Body of pancreas (tissue), 4 donors: Measurements from ENCODE around the gene DNAJB6. TPM values are rescaled to one million over a fixed set of nuclear protein-coding genes. Genes with fewer than 3 reads are reported as not detected.

Source experiments
- ATAC-seq: fragments of 150-250 bp; one replicate; pipeline ENCODE4 v1.9.1; 2016
- DNase-seq, 4 donors: peaks; one replicate each; pipeline ENCODE4 v3.0.0-alpha.2; 2019
- H3K27ac ChIP-seq, 4 donors: fragments of 200-600 bp; sonication (generic); 1 replicate in 3 of 4; 2 replicates in 1 of 4; pipeline versions ENCODE4 v1.5.1 to v1.6.1; 2016 to 2019; ENCODE audit warnings: mild to moderate bottlenecking in 1 of 4, mixed read lengths in 1 of 4, moderate library complexity in 1 of 4
- H3K27me3 ChIP-seq, 2 donors: fragments of 200-600 bp; sonication (generic); one replicate each; pipeline ENCODE4 v1.6.0; 2016; ENCODE audit warnings: mild to moderate bottlenecking in 1 of 2
- H3K36me3 ChIP-seq, 2 donors: fragments of 200-600 bp; sonication (generic); replicated peaks in 1 of 2; 2 replicates each; pipeline ENCODE4 v1.5.1; 2016; ENCODE audit warnings: low read depth in 2 of 2; ENCODE audit not compliant: insufficient read depth in 1 of 2
- H3K4me1 ChIP-seq: fragments of 200-600 bp; sonication (generic); one replicate; pipeline ENCODE4 v1.6.0; 2016
- H3K4me3 ChIP-seq, 2 donors: fragments of 200-600 bp; sonication (generic); 1 replicate in 1 of 2; 2 replicates in 1 of 2; pipeline ENCODE4 v1.5.1; 2016 to 2019
- H3K9me3 ChIP-seq, 3 donors: fragments of 200-600 bp; sonication (generic); 1 replicate in 2 of 3; 2 replicates in 1 of 3; pipeline ENCODE4 v1.5.1; 2016
- CTCF ChIP-seq, 7 experiments: fragments of 450-650 bp in 4 of 7; fragments of 200-600 bp in 3 of 7; sonication (generic) in 3 of 7; IDR thresholded peaks; one replicate each; pipeline ENCODE4 v1.5.1; 2016 to 2019; ENCODE audit warnings: antibody characterized with exemption in 7 of 7
- POLR2A ChIP-seq, 3 donors: fragments of 450-650 bp; IDR thresholded peaks; one replicate each; pipeline ENCODE4 v1.6.1; 2016; ENCODE audit warnings: antibody characterized with exemption in 3 of 3, mild to moderate bottlenecking in 2 of 3
- WGBS, 2 donors: methylation state at CpG; one replicate each; pipeline ENCODE4 v1.1.5; 2017; 5-methylcytosine and 5-hydroxymethylcytosine counted together
- intact Hi-C: fragments of 100-400 bp; cut with DNase I; formaldehyde crosslinking; loops from one replicate; pipeline ENCODE4 v1.15.1; 2023
- total RNA-seq, 2 donors: library from RNA; depleted of rRNA; stranded (reverse); fragments of >200 nt; gene quantifications; one replicate each; pipeline ENCODE4 v1.1.0, GENCODE V29; 2016

DNAJB6 gene
- 10 to 100 TPM; 26.5 to 32.0 TPM for total RNA-seq

- intact Hi-C loops: no loop called here
- Histone ChIP-seq H3K4me1 (peaks cover 40% of the 10 kb centered on the region), H3K4me3 (peak within 1 kb of the TSS; percentile 67 to 70), H3K36me3 (no peaks in the 10 kb centered on the region), H3K9me3 (no peaks in the 10 kb centered on the region), H3K27ac (peak within 1 kb of the TSS; percentile 95 to 98 (median 96)), H3K27me3 (no peaks in the 10 kb centered on the region)
- TF ChIP-seq POLR2A (IDR thresholded peaks at IDR 0.05) (peak; percentile 89 to 94 (median 91)), CTCF (IDR thresholded peaks at IDR 0.05) (no peak)
- WGBS, 2 donors: 0 to 2% methylated on average over 24 to 91 of the region's 114 CpGs
- ATAC-seq (peak; percentile 93), DNase-seq (peak; percentile 93 to 95 (median 94))
Measured at GRCh38 chr7:157336383-157337315, at the start of gene DNAJB6. TSS of gene DNAJB6 (plus strand) at chr7:157337004. CDS start at chr7:157358573, 21,569 bp downstream.

- no peak for TF ChIP-seq POLR2A (IDR thresholded peaks at IDR 0.05)
- no peak for TF ChIP-seq CTCF (IDR thresholded peaks at IDR 0.05)
- no peaks in the 10 kb centered on the region for H3K9me3 ChIP-seq
- 81% methylated on average over 7 to 27 of the region's 29 CpGs for WGBS, 2 donors
- ATAC-seq (no peak), DNase-seq (no peak)
- no peaks in the 10 kb centered on the region for H3K4me1 ChIP-seq
- intact Hi-C loops: no loop called here
- H3K27me3 ChIP-seq: no peaks in the 10 kb centered on the region
- no peak overlapping the region for H3K27ac ChIP-seq
- H3K36me3 ChIP-seq: no peaks in the 10 kb centered on the region
- H3K4me3 ChIP-seq: no peak overlapping the region
Measured at GRCh38 chr7:157291404-157292080, 45.3 kb upstream of the DNAJB6 start.

GRCh38 chr7:157292258-157292657 is 44.5 kb upstream of the DNAJB6 start:
- Histone ChIP-seq H3K27me3 (no peaks in the 10 kb centered on the region), H3K9me3 (no peaks in the 10 kb centered on the region), H3K4me3 (no peak overlapping the region), H3K36me3 (no peaks in the 10 kb centered on the region), H3K27ac (no peak overlapping the region), H3K4me1 (no peaks in the 10 kb centered on the region)
- no peak for ATAC-seq
- intact Hi-C loops: no loop called here
- WGBS, 2 donors: 84 to 86% methylated on average over 9 of the region's 9 CpGs
- TF ChIP-seq CTCF (IDR thresholded peaks at IDR 0.05) (no peak), POLR2A (IDR thresholded peaks at IDR 0.05) (no peak)
- DNase-seq: no peak

- H3K27ac ChIP-seq: no peak overlapping the region
- no peaks in the 10 kb centered on the region for H3K9me3 ChIP-seq
- no peak for ATAC-seq
- no peaks in the 10 kb centered on the region for H3K27me3 ChIP-seq
- H3K4me3 ChIP-seq: no peak overlapping the region
- no peak for DNase-seq
- no peaks in the 10 kb centered on the region for H3K4me1 ChIP-seq
- WGBS, 2 donors: 69 to 72% methylated on average over 10 to 13 of the region's 32 CpGs
- intact Hi-C loops: no loop called here
- TF ChIP-seq CTCF (IDR thresholded peaks at IDR 0.05) (no peak), POLR2A (IDR thresholded peaks at IDR 0.05) (no peak)
- H3K36me3 ChIP-seq: no peaks in the 10 kb centered on the region
Measured at GRCh38 chr7:157292770-157293412, 43.9 kb upstream of the DNAJB6 start.
